H1 (cell line): Measurements from ENCODE around the gene GRAMD2A. TPM values are rescaled to one million over a fixed set of nuclear protein-coding genes. Genes with fewer than 3 reads are reported as not detected.

Experiments
- CTCF ChIA-PET: fragments of 300-600 bp; sonication (Branson Sonifier 250); formaldehyde crosslinking; loops from one replicate; lab custom pipeline; 2021; ENCODE audit not compliant: partially characterized antibody; lab: Charles Lee
- POLR2A ChIA-PET: fragments of 300-600 bp; sonication (Branson Sonifier 250); formaldehyde crosslinking; loops from one replicate; lab custom pipeline; 2021; ENCODE audit warnings: inconsistent platforms; ENCODE audit not compliant: partially characterized antibody; lab: Charles Lee
- DNase-seq, 2 experiments: peaks; one replicate each; pipeline versions ENCODE4 v3.0.0 to v3.0.0-alpha.2; 2010 to 2022; ENCODE audit warnings: low spot score in 2 of 2, low read depth in 1 of 2, mixed read lengths in 1 of 2
- FAIRE-seq: peaks from 2 replicates; lab custom pipeline; 2011; peaks lifted over from hg19 to GRCh38; lab: Jason Lieb, UNC
- H2AFZ ChIP-seq: 2 replicates; pipeline ENCODE4 v1.8.1; 2012; ENCODE audit warnings: low read length, inconsistent platforms
- H2AK5ac ChIP-seq: 2 replicates; pipeline ENCODE4 v1.6.1; 2013; ENCODE audit warnings: low read depth, low read length
- H2BK120ac ChIP-seq: replicated peaks from 2 replicates; pipeline ENCODE3; 2013; ENCODE audit warnings: low read depth, low read length, inconsistent platforms
- H2BK12ac ChIP-seq: 2 replicates; pipeline ENCODE4 v1.6.1; 2013; ENCODE audit warnings: low read depth, low read length
- H2BK15ac ChIP-seq: 2 replicates; pipeline ENCODE4 v1.6.1; 2013; ENCODE audit warnings: low read length
- H2BK20ac ChIP-seq: 2 replicates; pipeline ENCODE4 v1.6.1; 2013; ENCODE audit warnings: low read length
- H2BK5ac ChIP-seq: 2 replicates; pipeline ENCODE4 v1.6.1; 2013; ENCODE audit warnings: low read depth, low read length
- H3K14ac ChIP-seq: 2 replicates; pipeline ENCODE4 v1.6.1; 2013; ENCODE audit warnings: inconsistent platforms; ENCODE audit not compliant: insufficient read length
- H3K18ac ChIP-seq: 2 replicates; pipeline ENCODE4 v1.6.1; 2013; ENCODE audit warnings: low read length; ENCODE audit errors: extremely low read depth
- H3K23ac ChIP-seq: 2 replicates; pipeline ENCODE4 v1.6.1; 2013; ENCODE audit warnings: inconsistent platforms; ENCODE audit not compliant: insufficient read length
- H3K23me2 ChIP-seq: 2 replicates; pipeline ENCODE4 v1.6.1; 2013; ENCODE audit warnings: low read depth, low read length
- H3K27ac ChIP-seq: 2 replicates; pipeline ENCODE4 v1.6.1; 2011; ENCODE audit warnings: low read depth, low read length, inconsistent platforms
- H3K27me3 ChIP-seq, 4 experiments: replicated peaks in 1 of 4; 1 replicate in 1 of 4; 2 replicates in 3 of 4; pipeline versions ENCODE4 v1.6.1 to v1.8.1; 2011 to 2013; ENCODE audit warnings: low read length in 3 of 4, mild to moderate bottlenecking in 3 of 4, inconsistent platforms in 2 of 4, mixed read lengths in 2 of 4, moderate library complexity in 1 of 4; ENCODE audit not compliant: control insufficient read depth in 3 of 4, insufficient read depth in 3 of 4; ENCODE audit errors: extremely low read depth in 1 of 4
- H3K36me3 ChIP-seq, 4 experiments: 2 replicates each; pipeline versions ENCODE4 v1.6.1 to v1.8.1; 2011 to 2013; ENCODE audit warnings: mild to moderate bottlenecking in 4 of 4, low read length in 3 of 4, moderate library complexity in 2 of 4, control low read depth in 1 of 4, inconsistent platforms in 1 of 4; ENCODE audit not compliant: insufficient read depth in 4 of 4, control insufficient read depth in 2 of 4
- H3K4ac ChIP-seq: replicated peaks from 2 replicates; pipeline ENCODE3; 2013; ENCODE audit warnings: low read length, low read depth, mixed read lengths, inconsistent platforms; ENCODE audit not compliant: insufficient read length
- H3K4me1 ChIP-seq, 4 experiments: replicated peaks in 1 of 4; 1 replicate in 1 of 4; 2 replicates in 3 of 4; pipeline versions ENCODE4 v1.6.1 to v1.8.1; 2011 to 2013; ENCODE audit warnings: low read length in 3 of 4, inconsistent platforms in 2 of 4, mixed read lengths in 1 of 4; ENCODE audit not compliant: insufficient read depth in 4 of 4, control insufficient read depth in 3 of 4
- H3K4me2 ChIP-seq, 2 experiments: 2 replicates each; pipeline versions ENCODE4 v1.6.1 to v1.8.1; 2011 to 2013; ENCODE audit warnings: low read depth in 2 of 2, low read length in 2 of 2, control low read depth in 1 of 2, inconsistent platforms in 1 of 2, mild to moderate bottlenecking in 1 of 2; ENCODE audit not compliant: insufficient read depth in 1 of 2
- H3K4me3 ChIP-seq, 4 experiments: fragments of 200-600, 300-600 bp in 1 of 4; sonication (generic), shearing (Covaris generic), sonication (Bioruptor Twin) in 1 of 4; 2 replicates each; pipeline versions ENCODE4 v1.5.1 to v1.8.1; 2011 to 2016; ENCODE audit warnings: low read length in 4 of 4, low read depth in 3 of 4, control low read depth in 2 of 4, inconsistent platforms in 2 of 4, mild to moderate bottlenecking in 2 of 4, mixed read lengths in 1 of 4, moderate library complexity in 1 of 4; ENCODE audit not compliant: insufficient read depth in 2 of 4; ENCODE audit errors: extremely low read depth in 1 of 4
- H3K56ac ChIP-seq: replicated peaks from 2 replicates; pipeline ENCODE3; 2013; ENCODE audit warnings: low read depth, mild to moderate bottlenecking, mixed read lengths, low read length, inconsistent platforms; ENCODE audit not compliant: insufficient read length
- H3K79me1 ChIP-seq: 2 replicates; pipeline ENCODE4 v1.6.1; 2013; ENCODE audit warnings: low read depth, low read length, control low read depth
- H3K79me2 ChIP-seq, 2 experiments: 2 replicates each; pipeline versions ENCODE4 v1.6.1 to v1.8.1; 2012 to 2013; ENCODE audit warnings: low read length in 2 of 2, mild to moderate bottlenecking in 2 of 2, inconsistent platforms in 1 of 2; ENCODE audit not compliant: insufficient read depth in 2 of 2, control insufficient read depth in 1 of 2
- H3K9ac ChIP-seq, 4 experiments: replicated peaks in 1 of 4; 1 replicate in 1 of 4; 2 replicates in 3 of 4; pipeline versions ENCODE4 v1.6.1 to v1.8.1; 2011 to 2013; ENCODE audit warnings: low read depth in 3 of 4, low read length in 3 of 4, control low read depth in 2 of 4, mild to moderate bottlenecking in 2 of 4, moderate library complexity in 2 of 4, inconsistent platforms in 1 of 4; ENCODE audit errors: extremely low read depth in 1 of 4
- H3K9me3 ChIP-seq, 2 experiments: 2 replicates each; pipeline versions ENCODE4 v1.6.1 to v1.8.1; 2012 to 2013; ENCODE audit warnings: mild to moderate bottlenecking in 2 of 2, moderate library complexity in 2 of 2, control low read depth in 1 of 2, inconsistent platforms in 1 of 2, low read depth in 1 of 2, low read length in 1 of 2, mixed read lengths in 1 of 2; ENCODE audit not compliant: insufficient read depth in 2 of 2
- H4K20me1 ChIP-seq, 2 experiments: replicated peaks in 1 of 2; 2 replicates each; pipeline versions ENCODE3 to v1.8.1; 2011 to 2013; ENCODE audit warnings: inconsistent platforms in 2 of 2, low read length in 2 of 2, mild to moderate bottlenecking in 1 of 2; ENCODE audit not compliant: insufficient read depth in 2 of 2, control insufficient read depth in 1 of 2
- H4K5ac ChIP-seq: 2 replicates; pipeline ENCODE4 v1.6.1; 2013; ENCODE audit warnings: low read length, low read depth, mixed read lengths, inconsistent platforms; ENCODE audit not compliant: insufficient read length
- H4K8ac ChIP-seq: 2 replicates; pipeline ENCODE4 v1.8.0; 2013; ENCODE audit warnings: mild to moderate bottlenecking, moderate library complexity, low read length, inconsistent platforms; ENCODE audit not compliant: insufficient read depth; ENCODE audit errors: extremely low read depth
- H4K91ac ChIP-seq: replicated peaks from 2 replicates; pipeline ENCODE3; 2013; ENCODE audit warnings: low read length, mixed read lengths, inconsistent platforms; ENCODE audit not compliant: insufficient read length
- GTF2F1 ChIP-seq: IDR thresholded peaks from 2 replicates; pipeline ENCODE4 v1.6.1; 2012; ENCODE audit warnings: low read depth, low read length, improper control_type of control experiment, borderline replicate concordance
- HDAC2 ChIP-seq, 2 experiments: fragments of 300-600 bp in 1 of 2; sonication (generic) in 1 of 2; IDR thresholded peaks; 2 replicates each; pipeline ENCODE4 v1.6.1; 2011 to 2012; ENCODE audit warnings: low read depth in 2 of 2, low read length in 2 of 2, mild to moderate bottlenecking in 2 of 2, moderate library complexity in 2 of 2, borderline replicate concordance in 1 of 2, inconsistent platforms in 1 of 2
- RBBP5 ChIP-seq: IDR thresholded peaks from 2 replicates; pipeline ENCODE4 v1.7.1; 2012; ENCODE audit warnings: low read depth, mild to moderate bottlenecking, inconsistent platforms, low read length, moderate library complexity, borderline replicate concordance
- RFX5 ChIP-seq: IDR thresholded peaks from 2 replicates; pipeline ENCODE4 v1.6.1; 2011; ENCODE audit warnings: low read depth, low read length, improper control_type of control experiment, borderline replicate concordance
- SP1 ChIP-seq: IDR thresholded peaks from 2 replicates; pipeline ENCODE4 v1.6.1; 2011; ENCODE audit warnings: low read depth, low read length
- SP4 ChIP-seq: IDR thresholded peaks from 2 replicates; pipeline ENCODE4 v1.6.1; 2012; ENCODE audit warnings: low read length, inconsistent platforms
- TCF12 ChIP-seq: IDR thresholded peaks from 2 replicates; pipeline ENCODE4 v1.6.1; 2011; ENCODE audit warnings: low read depth, mild to moderate bottlenecking, low read length
- YY1 ChIP-seq: IDR thresholded peaks from 2 replicates; pipeline ENCODE4 v1.6.1; 2011; ENCODE audit warnings: low read depth, mild to moderate bottlenecking, low read length
- WGBS, 2 experiments: shearing (Covaris generic) in 1 of 2; methylation state at CpG; one replicate each; pipeline versions ENCODE4 v1.1.6 to v1.1.7; 2013 to 2015; ENCODE audit warnings: low lambda C conversion rate in 2 of 2, mixed read lengths in 2 of 2, inconsistent platforms in 1 of 2, low coverage in 1 of 2, missing lambda C conversion rate in 1 of 2; ENCODE audit not compliant: insufficient replicate concordance in 2 of 2, insufficient coverage in 1 of 2, insufficient read length in 1 of 2; ENCODE audit errors: extremely low coverage in 1 of 2, missing lambda C conversion rate in 1 of 2; 5-methylcytosine and 5-hydroxymethylcytosine counted together
- polyA plus RNA-seq, 7 experiments: library from polyadenylated mRNA; depleted of rRNA in 3 of 7; stranded (reverse) in 5 of 7; unstranded in 2 of 7; fragments of >200 nt in 5 of 7; fragments of 200-250 nt in 2 of 7; gene quantifications; 1 replicate in 5 of 7; 2 replicates in 1 of 7; 4 replicates in 1 of 7; pipeline versions ENCODE4 v1.2.1 to v1.2.3, GENCODE V29; 2011 to 2013; ENCODE audit warnings: missing spikeins in 2 of 7, mixed read lengths in 2 of 7
- total RNA-seq: library from RNA; stranded (reverse); fragmentation: NEBNext Ultra II Directional; extraction: Animal tissue kit (Norgen Biotek cat#: 25700); gene quantifications from 2 replicates; pipeline ENCODE4 v1.2.1, GENCODE V29; 2021
- TF ChIP-seq, protein P1 (sequence below), 3 experiments: IDR thresholded peaks; 1 replicate in 2 of 3; 2 replicates in 1 of 3; pipeline versions ENCODE4 v1.5.1 to v1.6.1; 2011; ENCODE audit warnings: low read length in 3 of 3, mild to moderate bottlenecking in 3 of 3, inconsistent platforms in 2 of 3, low read depth in 1 of 3, moderate library complexity in 1 of 3; ENCODE audit not compliant: insufficient read depth in 1 of 3; ENCODE audit errors: control extremely low read depth in 1 of 3
- TF ChIP-seq, protein P2 (sequence below): IDR thresholded peaks from 2 replicates; pipeline ENCODE4 v1.6.1; 2012; ENCODE audit warnings: inconsistent platforms

The GRAMD2A gene
- total and polyA plus RNA-seq, 2 of the 8 experiments (the other 6 are each of a cell fraction or from before 2014, with no cell fraction given) = 0.57 to 1.5 TPM

GRCh38 chr15:72160696-72161245, 36.8 kb downstream of the GRAMD2A start:
- no peaks in the 10 kb centered on the region for H3K36me3 ChIP-seq
- no peak overlapping the region for H3K18ac ChIP-seq
- no peak overlapping the region for H4K91ac ChIP-seq
- H3K4me2 ChIP-seq = no peak overlapping the region
- no peak overlapping the region for H3K4ac ChIP-seq
- H3K23ac ChIP-seq = no peak overlapping the region
- POLR2A ChIA-PET = interaction anchor here (0.6 kb wide), 1 partner anchor 353 kb away, joined by 3 read pairs; no protein-coding TSS in a partner anchor
- FAIRE-seq = no peak
- H3K23me2 ChIP-seq = no peaks in the 10 kb centered on the region; the same call in 1 of the 2 replicates
- no peak overlapping the region for H2BK120ac ChIP-seq
- no peaks in the 10 kb centered on the region for H3K79me1 ChIP-seq
- H2BK5ac ChIP-seq = no peak overlapping the region
- no peak overlapping the region; the same call in 1 of the 2 replicates for H4K8ac ChIP-seq
- H3K9me3 ChIP-seq = no peaks in the 10 kb centered on the region
- no peak overlapping the region for H3K14ac ChIP-seq
- H4K5ac ChIP-seq = no peak overlapping the region
- H2AFZ ChIP-seq = no peak overlapping the region
- H3K4me1 ChIP-seq = no peaks in the 10 kb centered on the region
- no peak overlapping the region for H2AK5ac ChIP-seq
- no peak overlapping the region for H2BK15ac ChIP-seq
- no peak overlapping the region for H3K4me3 ChIP-seq
- no peaks in the 10 kb centered on the region for H4K20me1 ChIP-seq
- peak in 1 of 2 experiments; percentile 24 for DNase-seq
- no peak overlapping the region for H3K27ac ChIP-seq
- 87% methylated on average over 5 of the region's 5 CpGs; no CpG with 5 or more reads in 1 of the 2 experiments for WGBS, 2 experiments
- no peaks in the 10 kb centered on the region for H3K79me2 ChIP-seq
- no peak overlapping the region for H3K56ac ChIP-seq
- H3K27me3 ChIP-seq = 0 out of 7 replicates have a peak, but pooled peaks cover 0 to under 1% (median 0%) of the 10 kb centered on the region in 4 experiments
- no peak overlapping the region for H2BK12ac ChIP-seq
- CTCF ChIA-PET = interaction anchor here (1.6 kb wide), 1 partner anchor 13 kb away, joined by 4 read pairs; no protein-coding TSS in a partner anchor
- H2BK20ac ChIP-seq = no peak overlapping the region
- no peak overlapping the region for H3K9ac ChIP-seq
- TF ChIP-seq TCF12 = no peak
- no peak for TF ChIP-seq RBBP5
- TF ChIP-seq HDAC2 (IDR thresholded peaks at IDR 0.05; ENCODE audit: borderline replicate concordance in 1 of 2, low read depth in 2 of 2, low read length in 2 of 2) = no peak
- TF ChIP-seq YY1 = no peak
- TF ChIP-seq, protein P1, sequence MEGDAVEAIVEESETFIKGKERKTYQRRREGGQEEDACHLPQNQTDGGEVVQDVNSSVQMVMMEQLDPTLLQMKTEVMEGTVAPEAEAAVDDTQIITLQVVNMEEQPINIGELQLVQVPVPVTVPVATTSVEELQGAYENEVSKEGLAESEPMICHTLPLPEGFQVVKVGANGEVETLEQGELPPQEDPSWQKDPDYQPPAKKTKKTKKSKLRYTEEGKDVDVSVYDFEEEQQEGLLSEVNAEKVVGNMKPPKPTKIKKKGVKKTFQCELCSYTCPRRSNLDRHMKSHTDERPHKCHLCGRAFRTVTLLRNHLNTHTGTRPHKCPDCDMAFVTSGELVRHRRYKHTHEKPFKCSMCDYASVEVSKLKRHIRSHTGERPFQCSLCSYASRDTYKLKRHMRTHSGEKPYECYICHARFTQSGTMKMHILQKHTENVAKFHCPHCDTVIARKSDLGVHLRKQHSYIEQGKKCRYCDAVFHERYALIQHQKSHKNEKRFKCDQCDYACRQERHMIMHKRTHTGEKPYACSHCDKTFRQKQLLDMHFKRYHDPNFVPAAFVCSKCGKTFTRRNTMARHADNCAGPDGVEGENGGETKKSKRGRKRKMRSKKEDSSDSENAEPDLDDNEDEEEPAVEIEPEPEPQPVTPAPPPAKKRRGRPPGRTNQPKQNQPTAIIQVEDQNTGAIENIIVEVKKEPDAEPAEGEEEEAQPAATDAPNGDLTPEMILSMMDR (IDR thresholded peaks at IDR 0.05; ENCODE audit: control extremely low read depth in 1 of 3, insufficient read depth in 1 of 3, low read depth in 1 of 3, low read length in 3 of 3) = no peak
- TF ChIP-seq, protein P2, sequence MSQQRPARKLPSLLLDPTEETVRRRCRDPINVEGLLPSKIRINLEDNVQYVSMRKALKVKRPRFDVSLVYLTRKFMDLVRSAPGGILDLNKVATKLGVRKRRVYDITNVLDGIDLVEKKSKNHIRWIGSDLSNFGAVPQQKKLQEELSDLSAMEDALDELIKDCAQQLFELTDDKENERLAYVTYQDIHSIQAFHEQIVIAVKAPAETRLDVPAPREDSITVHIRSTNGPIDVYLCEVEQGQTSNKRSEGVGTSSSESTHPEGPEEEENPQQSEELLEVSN = no peak
- no peak for TF ChIP-seq SP1
- no peak for TF ChIP-seq SP4
- TF ChIP-seq RFX5 = no peak
- TF ChIP-seq GTF2F1 = no peak
